HCT116 (cell line): ENCODE results near the gene DCUN1D1. TPM values are rescaled to one million over a fixed set of nuclear protein-coding genes. Genes with fewer than 3 reads are reported as not detected.

Experiments used
- ATAC-seq: fragments of 200-7000 bp; cut with Tn5 transposase; 2 replicates; pipeline ENCODE4 v1.9.1; 2020; ENCODE audit warnings: mild to moderate bottlenecking, moderate library complexity
- BruUV-seq: library from RNA; stranded (reverse); fragments of 400-500 nt; replicated peaks from 2 replicates; lab custom pipeline; 2021; lab: Mats Ljungman, UMichigan
- CTCF ChIA-PET: fragments of 300-600 bp; sonication (Branson Sonifier 250); formaldehyde crosslinking; loops from one replicate; lab custom pipeline; 2021; ENCODE audit warnings: antibody characterized with exemption; lab: Charles Lee
- POLR2A ChIA-PET: fragments of 300-600, 350-600 bp; sonication (Branson Sonifier 250); formaldehyde crosslinking; loops from one replicate; lab custom pipeline; 2021; ENCODE audit warnings: antibody characterized with exemption; lab: Charles Lee
- RAD21 ChIA-PET, 2 experiments: fragments of 300-600 bp; sonication (Branson Sonifier 250); formaldehyde crosslinking; loops; one replicate each; lab custom pipeline; 2023; ENCODE audit warnings: low total read pairs in 2 of 2; ENCODE audit not compliant: uncharacterized antibody in 2 of 2, unreplicated experiment in 2 of 2, low non-redundant PET in 1 of 2; lab: Charles Lee
- DNase-seq: peaks from one replicate; pipeline ENCODE4 v3.0.0-alpha.2; 2010; ENCODE audit warnings: low read depth, low spot score
- H2AFZ ChIP-seq: fragments of 200-600 bp; shearing (Covaris generic), sonication (generic); 2 replicates; pipeline ENCODE4 v1.6.1; 2017; ENCODE audit warnings: low read depth, mixed run types, mixed read lengths, antibody characterized with exemption, low read length; ENCODE audit not compliant: poor library complexity, severe bottlenecking
- H3K27ac ChIP-seq: 2 replicates; pipeline ENCODE4 v1.5.1; 2012; ENCODE audit warnings: low read depth, low read length
- H3K27me3 ChIP-seq: fragments of 200-600 bp; sonication (generic); 2 replicates; pipeline ENCODE4 v1.6.1; 2016; ENCODE audit warnings: mixed run types, low read length, mixed read lengths; ENCODE audit not compliant: insufficient read depth
- H3K36me3 ChIP-seq, 2 experiments: fragments of 200-500 bp in 1 of 2; fragments of 200-600 bp in 1 of 2; sonication (Bioruptor generic) in 1 of 2; sonication (generic) in 1 of 2; 2 replicates each; pipeline versions ENCODE4 v1.5.1 to v1.6.1; 2014 to 2016; ENCODE audit warnings: low read length in 2 of 2, inconsistent platforms in 1 of 2, mixed read lengths in 1 of 2, mixed run types in 1 of 2; ENCODE audit not compliant: insufficient read depth in 2 of 2, control insufficient read depth in 1 of 2
- H3K4me1 ChIP-seq, 2 experiments: fragments of 200-600 bp in 1 of 2; sonication (generic) in 1 of 2; 2 replicates each; pipeline versions ENCODE4 v1.5.1 to v1.6.1; 2012 to 2017; ENCODE audit warnings: low read length in 2 of 2, inconsistent platforms in 1 of 2, mild to moderate bottlenecking in 1 of 2, mixed read lengths in 1 of 2, mixed run types in 1 of 2, moderate library complexity in 1 of 2; ENCODE audit not compliant: insufficient read depth in 2 of 2, control insufficient read depth in 1 of 2
- H3K4me2 ChIP-seq: fragments of 200-600 bp; sonication (generic); 2 replicates; pipeline ENCODE4 v1.6.1; 2017; ENCODE audit warnings: mixed run types, low read length, mixed read lengths
- H3K4me3 ChIP-seq, 2 experiments: fragments of 200-600 bp in 1 of 2; sonication (generic) in 1 of 2; replicated peaks in 1 of 2; 2 replicates each; pipeline ENCODE4 v1.5.1; 2011 to 2016; ENCODE audit warnings: low read length in 2 of 2, control low read depth in 1 of 2, low read depth in 1 of 2, mild to moderate bottlenecking in 1 of 2, mixed read lengths in 1 of 2, mixed run types in 1 of 2
- H3K79me2 ChIP-seq: fragments of 200-600 bp; sonication (generic); 2 replicates; pipeline ENCODE4 v1.6.1; 2017; ENCODE audit warnings: mild to moderate bottlenecking, mixed run types, low read length, moderate library complexity, mixed read lengths; ENCODE audit not compliant: insufficient read depth
- H3K9ac ChIP-seq: fragments of 200-600 bp; sonication (generic); 2 replicates; pipeline ENCODE4 v1.6.1; 2016; ENCODE audit warnings: low read length, mixed read lengths
- H3K9me2 ChIP-seq: fragments of 200-600 bp; sonication (generic), shearing (Covaris generic); 2 replicates; pipeline ENCODE4 v1.6.1; 2017; ENCODE audit warnings: mixed run types, mild to moderate bottlenecking, moderate library complexity; ENCODE audit not compliant: insufficient read depth
- H3K9me3 ChIP-seq, 2 experiments: fragments of 200-500 bp in 1 of 2; fragments of 200-600 bp in 1 of 2; sonication (Bioruptor generic) in 1 of 2; sonication (generic) in 1 of 2; 2 replicates each; pipeline ENCODE4 v1.6.1; 2014 to 2017; ENCODE audit warnings: low read length in 2 of 2, mixed read lengths in 2 of 2, inconsistent platforms in 1 of 2, low read depth in 1 of 2, mild to moderate bottlenecking in 1 of 2, mixed run types in 1 of 2, moderate library complexity in 1 of 2; ENCODE audit not compliant: control insufficient read depth in 1 of 2, insufficient read depth in 1 of 2
- H4K20me1 ChIP-seq: fragments of 200-600 bp; sonication (generic), shearing (Covaris generic); 2 replicates; pipeline ENCODE4 v1.6.1; 2017; ENCODE audit warnings: mixed run types, mild to moderate bottlenecking, moderate library complexity; ENCODE audit not compliant: insufficient read depth
- CBX3 ChIP-seq: IDR thresholded peaks from 2 replicates; pipeline ENCODE4 v1.6.1; 2012; ENCODE audit warnings: low read depth
- CEBPB ChIP-seq: IDR thresholded peaks from 2 replicates; pipeline ENCODE4 v1.6.1; 2012; ENCODE audit warnings: low read depth
- CTCF ChIP-seq, 3 experiments: fragments of 200-600 bp in 1 of 3; sonication (generic) in 1 of 3; IDR thresholded peaks in 2 of 3; conservative IDR thresholded peaks in 1 of 3; 2 replicates each; pipeline ENCODE4 v1.5.1; 2012 to 2017; ENCODE audit warnings: low read depth in 2 of 3, low read length in 2 of 3, antibody characterized with exemption in 1 of 3, borderline replicate concordance in 1 of 3, control low read depth in 1 of 3, mild to moderate bottlenecking in 1 of 3, mixed read lengths in 1 of 3, mixed run types in 1 of 3, moderate library complexity in 1 of 3; ENCODE audit not compliant: insufficient read depth in 1 of 3
- ELF1 ChIP-seq: IDR thresholded peaks from 2 replicates; pipeline ENCODE4 v1.6.1; 2012; ENCODE audit warnings: low read depth, borderline replicate concordance
- EZH2 ChIP-seq: fragments of 200-600 bp; sonication (generic); IDR thresholded peaks from 2 replicates; pipeline ENCODE4 v1.6.1; 2017; ENCODE audit warnings: antibody characterized with exemption, mixed run types
- FOSL1 ChIP-seq: IDR thresholded peaks from 2 replicates; pipeline ENCODE4 v1.6.1; 2012; ENCODE audit warnings: low read depth
- JUND ChIP-seq: IDR thresholded peaks from 2 replicates; pipeline ENCODE4 v1.6.1; 2012
- MAX ChIP-seq: IDR thresholded peaks from 2 replicates; pipeline ENCODE4 v1.6.1; 2012
- POLR2A ChIP-seq: IDR thresholded peaks from 2 replicates; pipeline ENCODE4 v1.7.0; 2011; ENCODE audit warnings: borderline replicate concordance; ENCODE audit not compliant: insufficient read depth, insufficient read length; ENCODE audit errors: extremely low read depth
- RAD21 ChIP-seq: IDR thresholded peaks from 2 replicates; pipeline ENCODE4 v1.6.1; 2012; ENCODE audit warnings: low read depth, mild to moderate bottlenecking
- REST ChIP-seq: IDR thresholded peaks from 2 replicates; pipeline ENCODE4 v1.6.1; 2012; ENCODE audit warnings: low read depth
- SIN3A ChIP-seq: IDR thresholded peaks from 2 replicates; pipeline ENCODE4 v1.6.1; 2012; ENCODE audit warnings: low read depth
- SP1 ChIP-seq: IDR thresholded peaks from 2 replicates; pipeline ENCODE4 v1.6.1; 2012; ENCODE audit warnings: low read depth
- SRF ChIP-seq: IDR thresholded peaks from 2 replicates; pipeline ENCODE4 v1.6.1; 2012; ENCODE audit warnings: low read depth
- TCF7L2 ChIP-seq: IDR thresholded peaks from 2 replicates; pipeline ENCODE4 v1.7.0; 2011; ENCODE audit warnings: borderline replicate concordance, inconsistent platforms; ENCODE audit not compliant: insufficient read depth, insufficient read length; ENCODE audit errors: extremely low read depth
- YY1 ChIP-seq: IDR thresholded peaks from 2 replicates; pipeline ENCODE4 v1.6.1; 2011; ENCODE audit warnings: low read length, low read depth, moderate library complexity, mild to moderate bottlenecking; ENCODE audit not compliant: insufficient replicate concordance; ENCODE audit errors: extremely low read depth
- ZFX ChIP-seq: fragments of 450-650 bp; IDR thresholded peaks from 2 replicates; pipeline ENCODE4 v1.6.1; 2017
- ZNF274 ChIP-seq: fragments of 200-500 bp; sonication (Bioruptor generic); IDR thresholded peaks from 2 replicates; pipeline ENCODE4 v1.6.1; 2014; ENCODE audit warnings: mild to moderate bottlenecking, low read depth, low read length, inconsistent platforms
- intact Hi-C: fragments of 100-400 bp; cut with micrococcal nuclease; formaldehyde crosslinking; loops from 2 replicates; pipeline ENCODE4 v1.10.0; 2022
- total RNA-seq: library from RNA; stranded (reverse); gene quantifications from one replicate; pipeline ENCODE4 v1.2.1, GENCODE V29; 2021; ENCODE audit not compliant: unreplicated experiment

DCUN1D1 gene
- total RNA-seq, 1 experiment from 2014 or later: 46.9 TPM

GRCh38 chr3:182912474-182912873, 67.9 kb downstream of the DCUN1D1 start:
- DNase-seq (no peak), ATAC-seq (no peak)
- no peak overlapping the region for H3K4me3 ChIP-seq
- H3K36me3 ChIP-seq: 0 out of 4 replicates have a peak, but pooled peaks cover 0 to 2% of the 10 kb centered on the region in 2 experiments
- H3K79me2 ChIP-seq: no peaks in the 10 kb centered on the region
- no peak overlapping the region for H3K4me2 ChIP-seq
- H3K9ac ChIP-seq: no peak overlapping the region
- H3K27ac ChIP-seq: no peak overlapping the region
- TF ChIP-seq REST (no peak), SRF (no peak), SIN3A (no peak), ELF1 (no peak), RAD21 (no peak), FOSL1 (no peak), CEBPB (no peak), MAX (no peak), TCF7L2 (no peak), ZNF274 (no peak), EZH2 (no peak), POLR2A (no peak), JUND (no peak), CTCF (IDR thresholded peaks at IDR 0.05 in 2 of 3, conservative IDR thresholded peaks at IDR 0.05 in 1 of 3; ENCODE audit: borderline replicate concordance in 1 of 3, insufficient read depth in 1 of 3, low read depth in 2 of 3, low read length in 2 of 3) (no peak), ZFX (no peak), YY1 (no peak), CBX3 (no peak), SP1 (no peak)
- peaks cover 20 to 25% of the 10 kb centered on the region in 2 experiments for H3K4me1 ChIP-seq
- ChIA-PET CTCF (no interaction called here), RAD21 (no interaction called here), POLR2A (no interaction called here)
- H4K20me1 ChIP-seq: no peaks in the 10 kb centered on the region; the same call in 1 of the 2 replicates
- intact Hi-C loops: no loop called here
- H3K9me3 ChIP-seq: no peaks in the 10 kb centered on the region
- no peaks in the 10 kb centered on the region for H3K27me3 ChIP-seq
- H3K9me2 ChIP-seq: no peaks in the 10 kb centered on the region
- H2AFZ ChIP-seq: no peak overlapping the region
- no TSS peak for BruUV-seq
